Upper lobe of right lung (tissue), 1 donor: ENCODE results near the gene DOCK6. TPM values are rescaled to one million over a fixed set of nuclear protein-coding genes. Genes with fewer than 3 reads are reported as not detected.

Experiments used
- ATAC-seq: fragments of 200-7000 bp; cut with Tn5 transposase; one replicate; pipeline ENCODE4 v1.9.1; 2020; ENCODE audit warnings: mild to moderate bottlenecking, moderate library complexity
- DNase-seq: peaks from one replicate; pipeline ENCODE4 v3.0.0-alpha.2; 2020
- H3K27ac ChIP-seq: fragments of 200-600 bp; one replicate; pipeline ENCODE4 v1.8.0; 2022
- H3K27me3 ChIP-seq: fragments of 200-600 bp; one replicate; pipeline ENCODE4 v1.8.0; 2022; ENCODE audit warnings: mild to moderate bottlenecking
- H3K36me3 ChIP-seq: fragments of 200-600 bp; one replicate; pipeline ENCODE4 v1.8.0; 2022
- H3K4me1 ChIP-seq: fragments of 200-600 bp; one replicate; pipeline ENCODE4 v1.8.0; 2022
- H3K4me3 ChIP-seq: fragments of 200-600 bp; one replicate; pipeline ENCODE4 v1.8.0; 2022; ENCODE audit warnings: mild to moderate bottlenecking
- H3K9me3 ChIP-seq: fragments of 200-600 bp; one replicate; pipeline ENCODE4 v1.8.0; 2022
- CTCF ChIP-seq: fragments of 200-600 bp; IDR thresholded peaks from one replicate; pipeline ENCODE4 v1.8.0; 2022; ENCODE audit warnings: antibody characterized with exemption
- intact Hi-C: fragments of 100-400 bp; cut with DNase I; formaldehyde crosslinking; loops from one replicate; pipeline ENCODE4 v1.11.0; 2022
- total RNA-seq: library from RNA; stranded (reverse); fragmentation: NEBNext Ultra II Directional; extraction: Animal tissue kit (Norgen Biotek cat#: 25700); gene quantifications from one replicate; pipeline ENCODE4 v1.2.1, GENCODE V29; 2021
- donor health status: DM: no; HTN: yes; CAD: no; lungs with severe emphysema.

Gene DOCK6
- total RNA-seq, 1 donor from 2014 or later: 138 TPM

DNA sequence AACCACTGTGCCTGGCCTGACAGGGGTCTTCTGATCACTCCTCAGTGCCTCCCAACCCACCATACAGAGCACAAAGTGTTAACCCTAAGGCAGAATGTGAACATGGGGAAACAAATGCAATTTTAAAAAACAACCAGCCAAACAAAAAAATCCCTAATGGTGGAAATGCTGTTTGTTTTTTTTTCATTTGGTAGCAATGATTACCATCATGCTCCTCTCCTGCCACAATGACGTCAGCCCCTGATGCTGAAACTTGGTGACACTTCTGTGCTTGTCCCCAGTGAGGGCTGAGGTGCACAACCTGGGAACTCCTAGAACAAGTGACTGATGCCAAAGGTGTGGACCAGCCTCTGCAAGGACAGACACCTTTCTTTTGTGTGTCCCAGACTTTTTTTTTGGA lies 29.7 kb upstream of the DOCK6 start:
- no peaks in the 10 kb centered on the region for H3K9me3 ChIP-seq
- no peak for ATAC-seq
- no peak overlapping the region for H3K4me3 ChIP-seq
- no peak for DNase-seq
- intact Hi-C loops: no loop called here
- TF ChIP-seq CTCF: no peak
- H3K36me3 ChIP-seq: no peaks in the 10 kb centered on the region
- H3K27ac ChIP-seq: no peak overlapping the region
- H3K4me1 ChIP-seq: peaks cover 6% of the 10 kb centered on the region
- H3K27me3 ChIP-seq: no peaks in the 10 kb centered on the region

GRCh38 chr19:11291415-11291814 lies 29.1 kb upstream of the DOCK6 start:
- Histone ChIP-seq H3K27ac (no peak overlapping the region), H3K4me1 (peaks cover 9% of the 10 kb centered on the region), H3K27me3 (no peaks in the 10 kb centered on the region), H3K36me3 (no peaks in the 10 kb centered on the region), H3K4me3 (no peak overlapping the region), H3K9me3 (no peaks in the 10 kb centered on the region)
- ATAC-seq (no peak), DNase-seq (no peak)
- no peak for TF ChIP-seq CTCF
- intact Hi-C loops: no loop called here

- H3K4me3 ChIP-seq: no peak overlapping the region
- no peaks in the 10 kb centered on the region for H3K9me3 ChIP-seq
- intact Hi-C loops: no loop called here
- H3K27ac ChIP-seq: no peak overlapping the region
- H3K27me3 ChIP-seq: no peaks in the 10 kb centered on the region
- peaks cover 14% of the 10 kb centered on the region for H3K4me1 ChIP-seq
- H3K36me3 ChIP-seq: no peaks in the 10 kb centered on the region
- DNase-seq (no peak), ATAC-seq (no peak)
- TF ChIP-seq CTCF: no peak
Measured at GRCh38 chr19:11290256-11290655, 27.9 kb upstream of the DOCK6 start.

DNA sequence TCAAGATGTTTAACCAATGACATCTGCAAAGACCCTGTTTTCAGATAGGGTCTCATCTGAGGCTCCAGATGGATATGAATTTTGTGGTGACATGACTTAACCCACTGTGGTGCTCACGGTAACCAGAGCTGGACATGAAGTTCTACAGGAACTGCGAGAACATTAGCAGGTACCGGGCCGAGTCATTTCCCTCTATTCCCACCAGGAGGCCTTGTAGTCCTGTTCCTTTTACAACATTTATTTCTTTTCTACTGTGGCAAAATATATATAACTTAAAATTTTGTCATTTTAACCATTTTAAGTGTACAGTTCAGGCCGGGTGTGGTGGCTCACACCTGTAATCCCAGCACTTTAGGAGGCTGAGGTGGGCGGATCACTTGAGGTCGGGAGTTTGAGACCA lies 26.0 kb upstream of the DOCK6 start:
- H3K36me3 ChIP-seq: no peaks in the 10 kb centered on the region
- peak; percentile 52 for ATAC-seq
- H3K27ac ChIP-seq: no peak overlapping the region
- TF ChIP-seq CTCF: peak; percentile 50
- no peak overlapping the region for H3K4me3 ChIP-seq
- peaks cover 12% of the 10 kb centered on the region for H3K4me1 ChIP-seq
- intact Hi-C loops: loop anchor here (10.0 kb wide), 1 partner anchor 156 kb away; no protein-coding TSS in a partner anchor
- no peak for DNase-seq
- H3K27me3 ChIP-seq: no peaks in the 10 kb centered on the region
- no peaks in the 10 kb centered on the region for H3K9me3 ChIP-seq

GRCh38 chr19:11286312-11286974 lies 24.1 kb upstream of the DOCK6 start:
- ATAC-seq: peak; percentile 65

More at GRCh38 chr19:11286312-11286974, 24.1 kb upstream of the DOCK6 start:
- Histone ChIP-seq H3K4me1 (peaks cover 8% of the 10 kb centered on the region), H3K4me3 (no peak overlapping the region), H3K9me3 (no peaks in the 10 kb centered on the region), H3K36me3 (no peaks in the 10 kb centered on the region), H3K27me3 (no peaks in the 10 kb centered on the region), H3K27ac (peak overlapping the region; percentile 73)
- intact Hi-C loops: loop anchor here (10.0 kb wide), 1 partner anchor 158 kb away; no protein-coding TSS in a partner anchor
- TF ChIP-seq CTCF: peak; percentile 50
- DNase-seq: no peak
